ENCODE results near the gene OSBPL10.

The OSBPL10 gene

GRCh38 chr3:31763731-31764130 is 217.3 kb downstream of the OSBPL10 start:
- no peak for DNase-seq

- DNase-seq: no peak
Measured at GRCh38 chr3:31762888-31763351, 218.1 kb downstream of the OSBPL10 start.

- DNase-seq: no peak
Measured at GRCh38 chr3:31762097-31762764, 218.8 kb downstream of the OSBPL10 start.

- no peak for DNase-seq
Measured at GRCh38 chr3:31760654-31761053, 220.4 kb downstream of the OSBPL10 start.

GRCh38 chr3:31758322-31758965 is 222.6 kb downstream of the OSBPL10 start:
- no peak for DNase-seq

GRCh38 chr3:31755926-31756658 is 225.0 kb downstream of the OSBPL10 start:
- no peak for DNase-seq

GRCh38 chr3:31754575-31755278 is 226.3 kb downstream of the OSBPL10 start:
- DNase-seq: no peak

GRCh38 chr3:31753050-31753425 is 228.0 kb downstream of the OSBPL10 start:
- no peak for DNase-seq

GRCh38 chr3:31752305-31753049 is 228.6 kb downstream of the OSBPL10 start:
- no peak for DNase-seq

- DNase-seq: no peak
Measured at GRCh38 chr3:31750341-31750740, 230.7 kb downstream of the OSBPL10 start.

GRCh38 chr3:31748933-31749295 is 232.1 kb downstream of the OSBPL10 start:
- DNase-seq: no peak

GRCh38 chr3:31748281-31748932 is 232.7 kb downstream of the OSBPL10 start:
- no peak for DNase-seq

- DNase-seq: no peak
Measured at GRCh38 chr3:31747785-31748184, 233.3 kb downstream of the OSBPL10 start.

GRCh38 chr3:31744913-31745312 is 236.1 kb downstream of the OSBPL10 start:
- DNase-seq: no peak

- no peak for DNase-seq
Measured at GRCh38 chr3:31743331-31744089, 237.6 kb downstream of the OSBPL10 start.

GRCh38 chr3:31740397-31740796 is 240.7 kb downstream of the OSBPL10 start:
- DNase-seq: no peak

- no peak for DNase-seq
Measured at GRCh38 chr3:31738412-31738811, 242.7 kb downstream of the OSBPL10 start.

GRCh38 chr3:31735667-31736066 is 245.4 kb downstream of the OSBPL10 start:
- DNase-seq: no peak

GRCh38 chr3:31733234-31733667 is 247.8 kb downstream of the OSBPL10 start:
- DNase-seq: no peak

GRCh38 chr3:31732548-31732947 is 248.5 kb downstream of the OSBPL10 start:
- no peak for DNase-seq

- no peak for DNase-seq
Measured at GRCh38 chr3:31729573-31729972, 251.5 kb downstream of the OSBPL10 start.
